ENCODE data around the gene CHM. TPM values are rescaled to one million over a fixed set of nuclear protein-coding genes. Genes with fewer than 3 reads are reported as not detected.

Gene CHM
- total RNA-seq, 1 experiment from 2014 or later = 18.1 TPM

GRCh38 chrX:85928606-85929005 is 118.8 kb downstream of the CHM start:
- ChIA-PET POLR2A (no interaction called here), CTCF (no interaction called here)
- Mint-ChIP-seq H3K36me3 (no peaks in the 10 kb centered on the region), H3K4me1 (peaks cover 15% of the 10 kb centered on the region), H3K9me3 (no peaks in the 10 kb centered on the region), H3K4me3 (no peak overlapping the region), H3K27me3 (ENCODE audit: low read depth) (no peaks in the 10 kb centered on the region), H3K27ac (no peak overlapping the region)
- ATAC-seq (no peak), DNase-seq (ENCODE audit: low spot score) (no peak)
- TF ChIP-seq ZNF138 (CRISPR knock-in tag; conservative IDR thresholded peaks at IDR 0.05) (no peak), JAZF1 (CRISPR knock-in tag; IDR thresholded peaks at IDR 0.05) (no peak), HMGXB4 (CRISPR knock-in tag; IDR thresholded peaks at IDR 0.05) (no peak), ZNF232 (CRISPR knock-in tag; IDR thresholded peaks at IDR 0.05) (no peak), STAT6 (CRISPR knock-in tag; conservative IDR thresholded peaks at IDR 0.05; ENCODE audit: low read depth) (no peak), NR2C2 (CRISPR knock-in tag; IDR thresholded peaks at IDR 0.05) (no peak), TEAD1 (CRISPR knock-in tag; IDR thresholded peaks at IDR 0.05) (no peak)

GRCh38 chrX:85927740-85928139 is 119.6 kb downstream of the CHM start:
- Mint-ChIP-seq H3K27ac (no peak overlapping the region), H3K4me3 (no peak overlapping the region), H3K36me3 (no peaks in the 10 kb centered on the region), H3K4me1 (peaks cover 15% of the 10 kb centered on the region), H3K9me3 (no peaks in the 10 kb centered on the region), H3K27me3 (ENCODE audit: low read depth) (no peaks in the 10 kb centered on the region)
- no peak for ATAC-seq
- ChIA-PET CTCF (no interaction called here), POLR2A (no interaction called here)
- DNase-seq (ENCODE audit: low spot score) = no peak
- TF ChIP-seq ERG (CRISPR knock-in tag; IDR thresholded peaks at IDR 0.05) (no peak), AFF4 (CRISPR knock-in tag; IDR thresholded peaks at IDR 0.05; ENCODE audit: borderline replicate concordance) (no peak), FOXP4 (CRISPR knock-in tag; IDR thresholded peaks at IDR 0.05) (no peak)

- ChIA-PET POLR2A (no interaction called here), CTCF (no interaction called here)
- peaks cover 9% of the 10 kb centered on the region for H3K36me3 Mint-ChIP-seq
- no peaks in the 10 kb centered on the region for H3K27me3 Mint-ChIP-seq (ENCODE audit: low read depth)
- H3K27ac Mint-ChIP-seq = no peak overlapping the region
- peaks cover 11% of the 10 kb centered on the region for H3K9me3 Mint-ChIP-seq
- peaks cover 6% of the 10 kb centered on the region for H3K4me1 Mint-ChIP-seq
- no peak overlapping the region for H3K4me3 Mint-ChIP-seq
- ATAC-seq (no peak), DNase-seq (ENCODE audit: low spot score) (no peak)
- TF ChIP-seq FOXJ3 (CRISPR knock-in tag; IDR thresholded peaks at IDR 0.05; ENCODE audit: borderline replicate concordance) (no peak), TEAD1 (CRISPR knock-in tag; IDR thresholded peaks at IDR 0.05) (no peak), MLX (CRISPR knock-in tag; IDR thresholded peaks at IDR 0.05) (no peak), ZNF512 (CRISPR knock-in tag; IDR thresholded peaks at IDR 0.05; ENCODE audit: borderline replicate concordance) (no peak), RORB (CRISPR knock-in tag; IDR thresholded peaks at IDR 0.05) (no peak)
Measured at GRCh38 chrX:85922821-85923220, 124.5 kb downstream of the CHM start.

Data from WTC11 (cell line).